Measurements from ENCODE around the gene KCTD15.

GRCh38 chr19:33812388-33813330 is 16.0 kb downstream of the KCTD15 start:
- no peak for TF ChIP-seq POLR2A (IDR thresholded peaks at IDR 0.05)
- TF ChIP-seq, protein P1, sequence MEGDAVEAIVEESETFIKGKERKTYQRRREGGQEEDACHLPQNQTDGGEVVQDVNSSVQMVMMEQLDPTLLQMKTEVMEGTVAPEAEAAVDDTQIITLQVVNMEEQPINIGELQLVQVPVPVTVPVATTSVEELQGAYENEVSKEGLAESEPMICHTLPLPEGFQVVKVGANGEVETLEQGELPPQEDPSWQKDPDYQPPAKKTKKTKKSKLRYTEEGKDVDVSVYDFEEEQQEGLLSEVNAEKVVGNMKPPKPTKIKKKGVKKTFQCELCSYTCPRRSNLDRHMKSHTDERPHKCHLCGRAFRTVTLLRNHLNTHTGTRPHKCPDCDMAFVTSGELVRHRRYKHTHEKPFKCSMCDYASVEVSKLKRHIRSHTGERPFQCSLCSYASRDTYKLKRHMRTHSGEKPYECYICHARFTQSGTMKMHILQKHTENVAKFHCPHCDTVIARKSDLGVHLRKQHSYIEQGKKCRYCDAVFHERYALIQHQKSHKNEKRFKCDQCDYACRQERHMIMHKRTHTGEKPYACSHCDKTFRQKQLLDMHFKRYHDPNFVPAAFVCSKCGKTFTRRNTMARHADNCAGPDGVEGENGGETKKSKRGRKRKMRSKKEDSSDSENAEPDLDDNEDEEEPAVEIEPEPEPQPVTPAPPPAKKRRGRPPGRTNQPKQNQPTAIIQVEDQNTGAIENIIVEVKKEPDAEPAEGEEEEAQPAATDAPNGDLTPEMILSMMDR (IDR thresholded peaks at IDR 0.05): no peak

Measured in thyroid gland (tissue), 4 donors.